Fibroblast of mammary gland (primary cell): Measurements from ENCODE around the gene BAIAP2L2.

ENCODE experiments used
- DNase-seq: peaks from one replicate; pipeline ENCODE4 v3.0.0-alpha.2; 2010; ENCODE audit warnings: low read depth
- H3K4me3 ChIP-seq: 2 replicates; pipeline ENCODE4 v1.5.1; 2011; ENCODE audit warnings: low read depth, mild to moderate bottlenecking, low read length, moderate library complexity; ENCODE audit not compliant: control insufficient read depth
- CTCF ChIP-seq: conservative IDR thresholded peaks from 2 replicates; pipeline ENCODE4 v1.5.1; 2011; ENCODE audit warnings: low read depth, low read length, inconsistent platforms; ENCODE audit not compliant: control insufficient read depth, insufficient read depth

BAIAP2L2 gene

GRCh38 chr22:38075105-38075825 lies 35.2 kb downstream of the BAIAP2L2 start:
- no peak for DNase-seq
- H3K4me3 ChIP-seq = no peak overlapping the region
- TF ChIP-seq CTCF = no peak

- TF ChIP-seq CTCF = peak; percentile 20
- no peak for DNase-seq
- H3K4me3 ChIP-seq = no peak overlapping the region
Observed at GRCh38 chr22:38074181-38075104, 36.0 kb downstream of the BAIAP2L2 start.

GRCh38 chr22:38073150-38074130 lies 37.0 kb downstream of the BAIAP2L2 start:
- DNase-seq = no peak
- no peak for TF ChIP-seq CTCF
- no peak overlapping the region for H3K4me3 ChIP-seq

GRCh38 chr22:38072322-38073149 lies 37.9 kb downstream of the BAIAP2L2 start:
- H3K4me3 ChIP-seq = no peak overlapping the region
- no peak for DNase-seq
- no peak for TF ChIP-seq CTCF

- no peak overlapping the region for H3K4me3 ChIP-seq
- no peak for DNase-seq
- TF ChIP-seq CTCF = no peak
Observed at GRCh38 chr22:38071421-38072321, 38.8 kb downstream of the BAIAP2L2 start.
